NCI-H1436 treated with DMSO at 0.1 percent for 48 hours (cell line): Measurements from ENCODE around the gene ZNF532.
"Not testable (repeated sequence)": the region's sequence is repeated elsewhere in the genome, so short reads cannot be mapped to it uniquely, and the experiment has no call there.

Experiments used
- DNase-seq: peaks from one replicate; lab custom pipeline; 2025; lab: John Stamatoyannopoulos, UW

The ZNF532 gene

GRCh38 chr18:58902961-58903360 is 38.3 kb downstream of the ZNF532 start:
- DNase-seq, result no peak

GRCh38 chr18:58903533-58903932 is 38.9 kb downstream of the ZNF532 start:
- DNase-seq, result no peak

- no peak for DNase-seq
Observed at GRCh38 chr18:58905777-58906428, 41.2 kb downstream of the ZNF532 start.

- no peak for DNase-seq
Observed at GRCh38 chr18:58908006-58908405, 43.3 kb downstream of the ZNF532 start.

GRCh38 chr18:58909521-58909920 is 44.8 kb downstream of the ZNF532 start:
- no peak for DNase-seq

GRCh38 chr18:58911241-58911640 is 46.6 kb downstream of the ZNF532 start:
- DNase-seq, result no peak

- no peak for DNase-seq
Observed at GRCh38 chr18:58911766-58912165, 47.1 kb downstream of the ZNF532 start.

- DNase-seq, result no peak
Observed at GRCh38 chr18:58915006-58915799, 50.5 kb downstream of the ZNF532 start.

- DNase-seq, result no peak
Observed at GRCh38 chr18:58915995-58916394, 51.3 kb downstream of the ZNF532 start.

- not testable (repeated sequence) for DNase-seq
Observed at GRCh38 chr18:58919934-58920333, 55.3 kb downstream of the ZNF532 start.

GRCh38 chr18:58922995-58923394 is 58.3 kb downstream of the ZNF532 start:
- no peak for DNase-seq

GRCh38 chr18:58924473-58924872 is 59.8 kb downstream of the ZNF532 start:
- DNase-seq, result no peak

GRCh38 chr18:58927659-58928058 is 63.0 kb downstream of the ZNF532 start:
- DNase-seq, result no peak

- DNase-seq, result no peak
Observed at GRCh38 chr18:58928386-58928785, 63.7 kb downstream of the ZNF532 start.

- no peak for DNase-seq
Observed at GRCh38 chr18:58929206-58929605, 64.5 kb downstream of the ZNF532 start.

- no peak for DNase-seq
Observed at GRCh38 chr18:58934356-58934755, 69.7 kb downstream of the ZNF532 start.

GRCh38 chr18:58934933-58935577 is 70.4 kb downstream of the ZNF532 start:
- DNase-seq, result no peak

- no peak for DNase-seq
Observed at GRCh38 chr18:58937071-58937886, 72.6 kb downstream of the ZNF532 start.

GRCh38 chr18:58937887-58938267 is 73.2 kb downstream of the ZNF532 start:
- DNase-seq, result no peak

- no peak for DNase-seq
Observed at GRCh38 chr18:58941426-58942099, 76.9 kb downstream of the ZNF532 start.

- no peak for DNase-seq
Observed at GRCh38 chr18:58943896-58944295, 79.2 kb downstream of the ZNF532 start.
